NCI-H2081 treated with DMSO at 0.1 percent for 48 hours (cell line): ENCODE data around the gene NANOS2.

Experiments
- DNase-seq: peaks from one replicate; lab custom pipeline; 2025; lab: John Stamatoyannopoulos, UW

NANOS2 gene

DNA sequence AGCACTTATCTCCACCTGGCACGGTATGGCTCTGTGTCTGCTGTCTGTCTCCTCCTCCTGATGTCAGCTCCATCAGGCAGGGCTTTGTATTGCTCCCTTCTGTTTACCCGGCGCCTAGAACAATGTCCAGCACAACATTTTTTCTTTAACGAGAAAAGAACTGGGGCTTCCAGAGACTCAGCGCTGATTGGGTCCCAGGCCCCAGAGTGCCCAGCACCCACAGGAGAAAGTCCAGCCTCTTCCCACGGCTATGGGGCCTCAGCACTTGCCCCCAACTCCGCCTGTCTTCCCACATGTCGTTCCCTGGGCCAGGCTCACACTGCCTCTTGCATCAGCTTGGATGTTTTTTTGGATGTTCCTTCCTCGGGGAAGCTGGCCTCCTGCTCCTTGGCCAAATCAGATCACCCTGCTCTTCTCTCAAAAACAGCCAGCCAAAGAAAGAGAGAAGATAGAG is 19.0 kb downstream of the NANOS2 start:
- DNase-seq: no peak

- no peak for DNase-seq
Observed at GRCh38 chr19:45890877-45891276, 23.7 kb downstream of the NANOS2 start.

- no peak for DNase-seq
Observed at GRCh38 chr19:45889210-45889885, 25.2 kb downstream of the NANOS2 start.

GRCh38 chr19:45887200-45887710 is 27.3 kb downstream of the NANOS2 start:
- no peak for DNase-seq

DNA sequence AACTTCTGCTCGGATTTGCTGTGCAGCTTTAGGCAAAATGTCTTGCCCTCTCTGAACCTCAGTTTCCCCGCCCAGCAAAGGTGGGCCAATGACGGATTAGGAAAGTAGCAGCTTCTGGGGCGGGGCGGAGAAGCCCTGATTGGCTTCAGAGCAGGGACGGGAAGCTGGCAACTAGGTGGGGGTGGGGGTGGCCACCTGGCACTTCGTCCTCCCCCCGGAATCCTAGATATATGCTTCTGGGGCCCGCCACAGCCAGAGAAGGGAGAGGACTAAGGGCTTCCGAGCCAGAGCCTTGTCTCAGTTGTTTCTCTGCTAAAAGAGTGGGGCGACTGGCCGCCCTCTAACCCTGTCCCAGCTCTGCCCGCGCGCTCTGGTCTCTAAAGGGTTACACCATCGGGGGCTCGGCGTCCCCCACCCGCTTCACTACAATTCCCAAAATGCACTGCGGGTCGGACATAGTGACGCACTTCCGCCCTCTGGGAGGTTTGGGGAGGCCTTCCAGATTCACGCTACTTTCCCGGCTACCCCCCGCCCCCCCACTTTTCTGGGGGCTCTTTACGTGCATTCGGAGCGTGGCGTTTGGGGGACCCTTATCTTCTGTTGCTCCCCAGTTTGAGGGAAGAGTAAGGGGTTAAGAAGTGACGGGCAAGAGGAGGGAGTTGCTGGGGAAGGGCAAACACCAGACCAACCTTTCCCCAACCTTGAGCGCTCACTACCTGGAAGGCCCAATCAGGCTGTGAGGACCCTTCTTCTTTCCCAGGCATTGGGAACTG is 28.0 kb downstream of the NANOS2 start:
- peak; percentile 61 for DNase-seq

- DNase-seq: peak; percentile 50
Observed at GRCh38 chr19:45885556-45886426, 28.8 kb downstream of the NANOS2 start, which contains the start of gene IRF2BP1. TSS of gene IRF2BP1 (minus strand) at chr19:45886141. CDS start at chr19:45885774, 367 bp downstream.

GRCh38 chr19:45884682-45885555 is 29.7 kb downstream of the NANOS2 start:
- no peak for DNase-seq

DNA sequence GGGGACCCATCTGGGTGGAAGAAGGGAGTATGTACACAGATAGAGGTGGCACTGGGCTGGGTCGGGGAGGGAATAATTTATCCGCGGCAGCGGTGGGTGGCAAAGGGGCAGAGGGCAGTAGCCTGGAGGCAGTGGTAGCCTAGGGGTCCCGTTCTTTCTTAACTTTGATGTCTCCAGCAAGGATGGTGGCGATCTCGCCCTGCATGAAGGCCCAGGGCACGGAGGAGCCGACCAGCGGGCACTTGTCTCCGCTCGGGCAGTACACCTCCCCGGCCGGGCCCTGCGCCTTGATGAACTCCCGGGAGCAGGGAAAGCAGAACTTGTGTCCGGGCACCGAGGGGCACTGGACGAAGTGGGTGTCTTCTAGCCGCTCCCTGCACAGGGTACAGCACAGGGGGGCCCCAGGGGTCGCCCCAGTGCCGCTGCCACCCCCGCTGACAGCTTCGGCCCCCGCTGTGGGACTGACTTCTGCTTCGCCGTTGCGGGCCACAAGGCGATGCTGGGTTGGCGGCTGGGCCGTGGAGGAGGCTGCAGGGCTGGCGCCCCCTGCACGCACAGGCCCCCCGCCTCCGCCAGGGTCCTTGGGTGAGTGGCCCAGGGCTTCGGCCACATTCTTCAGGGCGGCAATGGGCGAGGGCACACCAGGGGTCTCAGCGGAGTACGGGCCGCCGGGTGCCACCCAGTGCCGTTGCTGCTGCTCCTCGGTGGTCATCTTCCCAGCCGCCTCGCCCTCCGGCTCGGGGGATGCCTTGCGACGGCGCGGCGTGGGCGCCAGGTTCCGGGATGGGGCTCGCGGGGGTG is 30.5 kb downstream of the NANOS2 start:
- no peak for DNase-seq

GRCh38 chr19:45883586-45883880 is 31.0 kb downstream of the NANOS2 start:
- DNase-seq: no peak

DNA sequence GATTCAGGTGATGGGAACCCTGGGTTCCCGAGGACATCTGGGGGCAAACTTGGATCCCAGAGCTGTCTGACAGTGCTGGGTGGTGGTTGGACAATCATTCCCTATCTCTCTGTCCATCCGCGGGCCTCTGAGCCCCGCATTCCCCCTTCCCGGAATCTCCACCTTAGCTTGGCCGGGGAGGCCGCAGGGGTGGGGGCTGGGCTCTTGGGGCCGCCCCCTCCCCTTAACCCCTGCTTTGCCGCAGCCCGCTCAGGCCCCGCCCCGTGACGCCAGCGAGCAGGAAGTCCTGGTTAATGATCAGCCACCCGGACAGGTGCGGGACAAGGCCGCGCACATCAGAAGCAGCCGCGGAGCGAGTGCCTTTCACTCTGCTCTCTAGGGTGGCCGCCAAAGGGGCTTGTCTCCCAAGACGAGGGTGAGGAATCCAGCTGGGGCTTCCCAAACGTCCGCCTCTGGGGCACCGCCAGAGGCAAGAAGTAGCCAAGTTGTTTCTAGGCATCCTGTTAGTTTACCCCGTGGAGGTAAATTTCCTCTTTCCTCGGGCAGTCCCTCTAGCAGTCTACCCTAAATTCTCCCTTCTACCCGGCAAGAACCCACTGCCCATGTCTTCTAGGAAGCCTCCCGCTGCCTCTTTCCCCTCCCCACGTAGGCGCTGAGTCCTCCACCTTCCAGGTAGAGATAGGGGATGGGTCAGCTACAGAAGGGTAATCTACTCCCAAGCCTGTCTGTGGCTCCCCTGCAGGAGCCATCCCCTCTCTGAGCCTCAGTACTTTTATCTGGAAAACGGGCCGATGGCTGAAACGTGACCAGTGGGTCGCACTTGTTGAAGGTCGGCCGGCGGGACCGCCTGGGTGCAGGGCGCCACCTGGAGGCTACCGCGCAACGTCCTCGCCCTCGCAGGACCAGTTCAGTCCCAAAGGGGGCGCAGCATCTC is 31.7 kb downstream of the NANOS2 start:
- DNase-seq: peak; percentile 47

DNA sequence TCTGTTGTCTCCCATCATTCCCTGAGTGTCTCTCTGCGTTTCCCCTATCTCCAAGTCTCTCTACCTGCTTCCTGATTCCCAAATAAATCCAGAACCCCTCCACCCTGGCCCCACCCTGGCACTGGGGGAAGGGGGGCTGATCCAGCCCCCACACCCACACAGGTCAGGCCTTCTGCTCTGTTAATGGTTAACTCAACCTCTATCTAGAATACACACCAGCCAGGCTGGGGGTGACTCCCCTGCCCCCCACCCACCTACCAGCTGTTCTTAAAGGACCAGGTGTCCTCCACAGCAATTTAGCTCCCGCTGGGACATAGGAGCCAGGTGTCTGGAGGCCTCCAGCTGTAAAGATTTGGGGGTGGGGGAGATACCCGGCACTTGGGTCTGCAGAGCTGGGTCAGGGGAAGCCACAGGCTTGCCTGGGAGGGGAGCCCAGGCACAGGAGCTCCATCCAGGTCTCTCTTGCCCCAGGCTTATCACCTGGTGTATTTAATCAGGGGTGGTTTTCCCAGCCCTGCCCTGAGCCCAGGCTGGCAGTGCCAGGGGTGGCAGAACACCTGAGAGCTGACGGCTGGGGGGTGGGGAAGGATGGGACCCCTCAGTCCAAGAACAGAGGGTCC is 32.6 kb downstream of the NANOS2 start:
- DNase-seq: no peak

GRCh38 chr19:45881082-45881908 is 33.3 kb downstream of the NANOS2 start:
- no peak for DNase-seq

GRCh38 chr19:45879971-45880370 is 34.6 kb downstream of the NANOS2 start:
- no peak for DNase-seq

- DNase-seq: no peak
Observed at GRCh38 chr19:45879055-45879454, 35.5 kb downstream of the NANOS2 start.

GRCh38 chr19:45878043-45878794 is 36.4 kb downstream of the NANOS2 start:
- DNase-seq: no peak

- DNase-seq: no peak
Observed at GRCh38 chr19:45876411-45877197, 38.0 kb downstream of the NANOS2 start.

DNA sequence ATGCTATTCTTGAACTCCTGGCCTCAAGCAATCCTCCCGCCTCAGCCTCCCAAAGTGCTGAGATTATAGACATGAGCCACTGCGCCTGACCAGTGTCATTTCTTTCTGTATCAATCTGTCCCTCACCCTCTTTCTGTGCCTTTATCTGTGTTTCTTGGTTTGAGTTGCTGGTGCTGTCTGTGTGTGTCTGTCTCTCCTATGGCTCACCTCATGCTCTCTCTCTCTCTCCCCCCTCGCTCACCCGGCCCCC is 38.5 kb downstream of the NANOS2 start:
- no peak for DNase-seq
